ENCODE data around the gene TMEM225B.

GRCh38 chr7:99642027-99642426 is 44.0 kb downstream of the TMEM225B start:
- TF ChIP-seq, protein P1, sequence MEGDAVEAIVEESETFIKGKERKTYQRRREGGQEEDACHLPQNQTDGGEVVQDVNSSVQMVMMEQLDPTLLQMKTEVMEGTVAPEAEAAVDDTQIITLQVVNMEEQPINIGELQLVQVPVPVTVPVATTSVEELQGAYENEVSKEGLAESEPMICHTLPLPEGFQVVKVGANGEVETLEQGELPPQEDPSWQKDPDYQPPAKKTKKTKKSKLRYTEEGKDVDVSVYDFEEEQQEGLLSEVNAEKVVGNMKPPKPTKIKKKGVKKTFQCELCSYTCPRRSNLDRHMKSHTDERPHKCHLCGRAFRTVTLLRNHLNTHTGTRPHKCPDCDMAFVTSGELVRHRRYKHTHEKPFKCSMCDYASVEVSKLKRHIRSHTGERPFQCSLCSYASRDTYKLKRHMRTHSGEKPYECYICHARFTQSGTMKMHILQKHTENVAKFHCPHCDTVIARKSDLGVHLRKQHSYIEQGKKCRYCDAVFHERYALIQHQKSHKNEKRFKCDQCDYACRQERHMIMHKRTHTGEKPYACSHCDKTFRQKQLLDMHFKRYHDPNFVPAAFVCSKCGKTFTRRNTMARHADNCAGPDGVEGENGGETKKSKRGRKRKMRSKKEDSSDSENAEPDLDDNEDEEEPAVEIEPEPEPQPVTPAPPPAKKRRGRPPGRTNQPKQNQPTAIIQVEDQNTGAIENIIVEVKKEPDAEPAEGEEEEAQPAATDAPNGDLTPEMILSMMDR (IDR thresholded peaks at IDR 0.05): no peak
- TF ChIP-seq POLR2A (IDR thresholded peaks at IDR 0.05): no peak

Data from heart left ventricle (tissue), 13 donors.